Esophagus (tissue), 2 donors: Measurements from ENCODE around the gene LRRC10. TPM values are rescaled to one million over a fixed set of nuclear protein-coding genes. Genes with fewer than 3 reads are reported as not detected.

ENCODE experiments used
- polyA plus RNA-seq, 2 donors: library from polyadenylated mRNA; stranded (reverse); fragments of 200-250 nt; gene quantifications; one replicate each; pipeline ENCODE4 v1.2.3, GENCODE V29; 2013
- donor health status: healthy with polysubstance abuse.
- donor health status: Bipolar disorder and iron deficiency.

The LRRC10 gene
- polyA plus RNA-seq, 2 donors, result not detected

Other genes starting within 250 kb of the LRRC10 start
- gene FRS2, start 140.5 kb downstream of the LRRC10 start, polyA plus RNA-seq, result 1 to 10 TPM; 2.8 to 4.9 TPM
- 10 to 100 TPM; 50.5 to 96.1 TPM for gene CCT2, start 25.4 kb downstream of the LRRC10 start, polyA plus RNA-seq
- gene BEST3, start 88.4 kb upstream of the LRRC10 start, polyA plus RNA-seq, result not detected
- 10 to 100 TPM in 1 of 2 donors, 1 to 10 TPM in 1; 8.3 to 11.7 TPM for gene RAB3IP, start 128.0 kb upstream of the LRRC10 start, polyA plus RNA-seq
- under 1 TPM in 1 of 2 donors, not detected in 1; 0.08 TPM for gene MYRFL, start 214.3 kb upstream of the LRRC10 start, polyA plus RNA-seq